ENCODE data around the gene PRTFDC1.

Gene PRTFDC1

DNA sequence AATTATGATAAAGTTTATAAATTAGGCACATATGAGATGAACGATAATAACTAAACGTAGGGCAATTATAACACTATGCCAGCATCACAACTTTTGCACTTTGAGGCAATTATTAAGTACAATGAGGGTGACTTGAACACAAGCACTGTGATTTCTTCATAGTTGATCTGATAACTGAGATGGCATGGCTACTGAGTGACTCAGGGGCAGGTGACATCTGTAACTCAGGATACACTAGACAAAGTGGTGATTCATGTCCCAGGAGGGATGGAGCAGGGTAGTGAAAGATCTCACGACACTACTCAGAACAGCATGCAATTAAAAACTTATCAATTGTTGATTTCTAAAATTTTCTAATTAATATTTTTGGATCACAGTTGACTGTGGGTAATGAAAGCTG lies 130.4 kb downstream of the PRTFDC1 start:
- 0 out of 2 replicates have a peak, but pooled peaks cover 3% of the 10 kb centered on the region for H3K4me1 ChIP-seq (ENCODE audit: low read length)
- H3K4me3 ChIP-seq (ENCODE audit: low read length) = no peak overlapping the region
- H3K27ac ChIP-seq (ENCODE audit: low read length) = no peak overlapping the region
- no peak overlapping the region for H3K9ac ChIP-seq (ENCODE audit: low read length)
- no peaks in the 10 kb centered on the region for H3F3A ChIP-seq (ENCODE audit: insufficient read depth, low read length)
- H3K9me2 ChIP-seq (replicated peaks; ENCODE audit: insufficient read depth, low read length) = no peaks in the 10 kb centered on the region
- H3K79me2 ChIP-seq (ENCODE audit: low read length) = no peaks in the 10 kb centered on the region
- no peaks in the 10 kb centered on the region for H3K36me3 ChIP-seq (replicated peaks; ENCODE audit: insufficient read depth, low read length)
- TF ChIP-seq, protein P1, sequence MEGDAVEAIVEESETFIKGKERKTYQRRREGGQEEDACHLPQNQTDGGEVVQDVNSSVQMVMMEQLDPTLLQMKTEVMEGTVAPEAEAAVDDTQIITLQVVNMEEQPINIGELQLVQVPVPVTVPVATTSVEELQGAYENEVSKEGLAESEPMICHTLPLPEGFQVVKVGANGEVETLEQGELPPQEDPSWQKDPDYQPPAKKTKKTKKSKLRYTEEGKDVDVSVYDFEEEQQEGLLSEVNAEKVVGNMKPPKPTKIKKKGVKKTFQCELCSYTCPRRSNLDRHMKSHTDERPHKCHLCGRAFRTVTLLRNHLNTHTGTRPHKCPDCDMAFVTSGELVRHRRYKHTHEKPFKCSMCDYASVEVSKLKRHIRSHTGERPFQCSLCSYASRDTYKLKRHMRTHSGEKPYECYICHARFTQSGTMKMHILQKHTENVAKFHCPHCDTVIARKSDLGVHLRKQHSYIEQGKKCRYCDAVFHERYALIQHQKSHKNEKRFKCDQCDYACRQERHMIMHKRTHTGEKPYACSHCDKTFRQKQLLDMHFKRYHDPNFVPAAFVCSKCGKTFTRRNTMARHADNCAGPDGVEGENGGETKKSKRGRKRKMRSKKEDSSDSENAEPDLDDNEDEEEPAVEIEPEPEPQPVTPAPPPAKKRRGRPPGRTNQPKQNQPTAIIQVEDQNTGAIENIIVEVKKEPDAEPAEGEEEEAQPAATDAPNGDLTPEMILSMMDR (IDR thresholded peaks at IDR 0.05; ENCODE audit: low read length) = no peak
- TF ChIP-seq EZH2 (optimal IDR thresholded peaks at IDR 0.05; ENCODE audit: low read depth, low read length) (no peak), EZH2phosphoT487 (IDR thresholded peaks at IDR 0.05; ENCODE audit: low read length) (no peak)
- no peak overlapping the region for H3K4me2 ChIP-seq (ENCODE audit: low read depth, low read length)
- H3K27me3 ChIP-seq (replicated peaks; ENCODE audit: insufficient read depth, low read length) = no peaks in the 10 kb centered on the region
- DNase-seq = no peak
- no peak overlapping the region for H2AFZ ChIP-seq (ENCODE audit: low read length)
- H4K20me1 ChIP-seq (ENCODE audit: insufficient read depth, low read length) = no peaks in the 10 kb centered on the region
- H3K9me3 ChIP-seq (replicated peaks; ENCODE audit: insufficient read depth, low read length) = no peaks in the 10 kb centered on the region

DNA sequence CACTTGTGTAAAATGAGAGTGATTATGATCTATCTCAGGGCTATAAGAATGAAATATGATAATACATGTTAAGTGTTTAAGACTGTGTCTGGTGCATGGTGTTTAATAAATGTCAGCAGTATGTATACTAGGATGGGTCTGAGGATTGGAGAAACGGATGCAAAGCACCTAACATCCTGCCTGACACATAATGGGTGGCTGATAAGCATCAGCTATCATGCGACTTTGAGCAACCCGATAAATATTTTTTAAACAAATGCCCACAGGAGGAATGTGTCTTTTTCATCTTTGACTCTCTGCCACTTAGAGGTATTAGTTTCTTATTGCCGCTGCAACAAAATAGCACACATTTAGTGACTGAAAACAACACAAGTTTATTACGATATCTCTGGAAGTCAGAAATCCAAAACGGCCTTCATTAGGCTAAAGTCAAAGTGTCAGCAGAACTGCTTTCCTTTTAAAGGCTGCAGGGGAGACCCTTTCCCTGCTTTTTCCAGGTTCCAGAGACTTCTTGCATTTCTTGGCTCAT lies 135.5 kb downstream of the PRTFDC1 start:
- TF ChIP-seq EZH2 (optimal IDR thresholded peaks at IDR 0.05; ENCODE audit: low read depth, low read length) = no peak
- TF ChIP-seq EZH2phosphoT487 (IDR thresholded peaks at IDR 0.05; ENCODE audit: low read length) = no peak
- TF ChIP-seq, protein P1 (IDR thresholded peaks at IDR 0.05; ENCODE audit: low read length) = no peak
- Histone ChIP-seq H3K9ac (ENCODE audit: low read length) (no peak overlapping the region), H3K27me3 (replicated peaks; ENCODE audit: insufficient read depth, low read length) (no peaks in the 10 kb centered on the region), H3K79me2 (ENCODE audit: low read length) (no peaks in the 10 kb centered on the region), H3K4me3 (ENCODE audit: low read length) (no peak overlapping the region), H2AFZ (ENCODE audit: low read length) (no peak overlapping the region), H3K36me3 (replicated peaks; ENCODE audit: insufficient read depth, low read length) (no peaks in the 10 kb centered on the region), H3K4me2 (ENCODE audit: low read depth, low read length) (no peak overlapping the region), H3K9me2 (replicated peaks; ENCODE audit: insufficient read depth, low read length) (no peaks in the 10 kb centered on the region), H4K20me1 (ENCODE audit: insufficient read depth, low read length) (no peaks in the 10 kb centered on the region), H3K9me3 (replicated peaks; ENCODE audit: insufficient read depth, low read length) (no peaks in the 10 kb centered on the region), H3K27ac (ENCODE audit: low read length) (no peak overlapping the region), H3F3A (ENCODE audit: insufficient read depth, low read length) (no peaks in the 10 kb centered on the region), H3K4me1 (ENCODE audit: low read length) (no peaks in the 10 kb centered on the region)
- no peak for DNase-seq

DNA sequence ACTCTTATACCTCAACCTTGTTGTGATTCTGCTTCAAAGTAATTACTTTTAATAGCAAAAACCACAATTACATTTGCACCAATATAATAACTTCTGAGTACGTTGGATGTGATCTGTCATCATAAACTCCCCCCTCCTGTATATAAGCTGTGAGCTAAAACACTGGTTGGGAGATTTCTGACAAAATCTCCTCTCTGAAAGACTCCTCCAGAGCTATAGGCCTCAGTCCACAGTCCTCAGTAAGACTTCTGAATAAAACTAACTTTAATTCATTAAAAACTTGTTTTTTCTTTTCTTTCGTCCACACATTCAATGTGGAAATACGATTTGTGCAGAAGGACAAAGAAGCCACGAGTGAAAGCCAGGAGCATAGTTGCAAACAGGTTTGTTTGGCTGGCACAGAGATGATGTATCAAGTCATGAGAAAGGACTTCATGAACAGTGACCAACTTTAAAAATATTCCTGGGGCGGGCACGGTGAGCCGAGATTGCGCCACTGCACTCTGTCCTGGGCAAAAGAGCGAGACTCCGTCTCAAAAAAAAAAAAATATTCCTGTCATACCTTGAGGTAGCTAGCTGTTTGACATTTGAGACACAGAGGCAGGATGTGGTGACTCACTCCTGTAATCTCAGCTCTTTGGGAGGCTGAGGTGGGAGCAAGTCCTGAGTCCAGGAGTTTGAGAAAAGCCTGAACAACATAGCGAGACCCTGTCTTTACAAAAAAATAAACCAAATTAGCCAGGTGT lies 137.7 kb downstream of the PRTFDC1 start:
- H3K4me2 ChIP-seq (ENCODE audit: low read depth, low read length) = no peak overlapping the region
- no peak overlapping the region for H3K27ac ChIP-seq (ENCODE audit: low read length)
- no peak for DNase-seq
- TF ChIP-seq, protein P1 (IDR thresholded peaks at IDR 0.05; ENCODE audit: low read length) = no peak
- TF ChIP-seq EZH2phosphoT487 (IDR thresholded peaks at IDR 0.05; ENCODE audit: low read length) (no peak), EZH2 (optimal IDR thresholded peaks at IDR 0.05; ENCODE audit: low read depth, low read length) (no peak)
- no peaks in the 10 kb centered on the region for H3F3A ChIP-seq (ENCODE audit: insufficient read depth, low read length)
- no peaks in the 10 kb centered on the region for H4K20me1 ChIP-seq (ENCODE audit: insufficient read depth, low read length)
- H3K4me1 ChIP-seq (ENCODE audit: low read length) = no peaks in the 10 kb centered on the region
- H3K9me2 ChIP-seq (replicated peaks; ENCODE audit: insufficient read depth, low read length) = no peaks in the 10 kb centered on the region
- no peak overlapping the region for H3K9ac ChIP-seq (ENCODE audit: low read length)
- no peaks in the 10 kb centered on the region for H3K36me3 ChIP-seq (replicated peaks; ENCODE audit: insufficient read depth, low read length)
- no peak overlapping the region for H2AFZ ChIP-seq (ENCODE audit: low read length)
- no peak overlapping the region for H3K4me3 ChIP-seq (ENCODE audit: low read length)
- no peaks in the 10 kb centered on the region for H3K79me2 ChIP-seq (ENCODE audit: low read length)
- H3K9me3 ChIP-seq (replicated peaks; ENCODE audit: insufficient read depth, low read length) = no peaks in the 10 kb centered on the region
- no peaks in the 10 kb centered on the region for H3K27me3 ChIP-seq (replicated peaks; ENCODE audit: insufficient read depth, low read length)
